Subcutaneous abdominal adipose tissue (tissue), 5 donors: ENCODE results near the gene GRK6.

ENCODE experiments used
- H3K27ac ChIP-seq: one replicate; pipeline ENCODE4 v1.7.0; 2013; ENCODE audit warnings: low read depth, mild to moderate bottlenecking, inconsistent platforms, low read length, moderate library complexity
- H3K27me3 ChIP-seq, 5 donors: one replicate each; pipeline ENCODE4 v1.7.0; 2013; ENCODE audit warnings: low read length in 5 of 5, inconsistent platforms in 1 of 5; ENCODE audit not compliant: control insufficient read depth in 5 of 5, insufficient read depth in 4 of 5
- H3K36me3 ChIP-seq, 5 donors: one replicate each; pipeline ENCODE4 v1.7.0; 2013; ENCODE audit warnings: low read length in 5 of 5; ENCODE audit not compliant: control insufficient read depth in 5 of 5, insufficient read depth in 5 of 5
- H3K4me1 ChIP-seq, 5 donors: one replicate each; pipeline ENCODE4 v1.7.0; 2013; ENCODE audit warnings: low read length in 5 of 5, mild to moderate bottlenecking in 3 of 5, moderate library complexity in 1 of 5; ENCODE audit not compliant: control insufficient read depth in 5 of 5, insufficient read depth in 5 of 5
- H3K4me3 ChIP-seq, 5 donors: one replicate each; pipeline ENCODE4 v1.7.0; 2013; ENCODE audit warnings: low read length in 5 of 5, low read depth in 1 of 5
- H3K9ac ChIP-seq, 5 donors: one replicate each; pipeline ENCODE4 v1.7.0; 2013; ENCODE audit warnings: low read length in 5 of 5, mild to moderate bottlenecking in 4 of 5, moderate library complexity in 3 of 5
- H3K9me3 ChIP-seq, 5 donors: one replicate each; pipeline ENCODE4 v1.7.0; 2013; ENCODE audit warnings: low read length in 5 of 5; ENCODE audit not compliant: control insufficient read depth in 5 of 5
- donor health status: healthy.
- donor health status: healthy.
- donor health status: healthy.
- donor health status: healthy.
- donor health status: healthy.

Gene GRK6

DNA sequence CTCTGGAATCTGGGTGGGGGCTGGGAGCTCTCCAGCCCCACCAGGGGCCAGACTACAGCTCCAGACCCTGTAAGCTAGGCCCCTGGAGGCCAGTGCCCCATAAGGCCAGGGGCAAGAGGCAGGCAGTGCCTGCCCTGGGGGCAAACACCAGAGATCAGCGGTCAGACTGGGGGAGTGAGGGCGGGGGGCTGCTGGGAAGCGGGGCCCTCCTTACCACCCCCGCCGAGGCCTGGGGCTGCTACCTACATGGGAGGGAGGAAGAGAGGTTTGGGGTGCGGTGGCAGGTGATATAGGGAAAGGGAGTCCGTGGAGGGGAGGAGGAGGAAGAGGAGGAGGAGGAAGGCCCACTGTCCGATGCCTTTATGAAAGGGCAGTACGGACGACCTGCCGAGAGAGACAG lies 32.9 kb downstream of the GRK6 start:
- no peaks in the 10 kb centered on the region for H3K27me3 ChIP-seq
- H3K4me3 ChIP-seq: no peak overlapping the region
- H3K27ac ChIP-seq: no peak overlapping the region
- H3K36me3 ChIP-seq: peaks cover 0 to 29% (median 22%) of the 10 kb centered on the region in 5 donors
- H3K9ac ChIP-seq: no peak overlapping the region
- peaks cover 0 to 44% (median 37%) of the 10 kb centered on the region in 5 donors for H3K4me1 ChIP-seq
- H3K9me3 ChIP-seq: no peaks in the 10 kb centered on the region

DNA sequence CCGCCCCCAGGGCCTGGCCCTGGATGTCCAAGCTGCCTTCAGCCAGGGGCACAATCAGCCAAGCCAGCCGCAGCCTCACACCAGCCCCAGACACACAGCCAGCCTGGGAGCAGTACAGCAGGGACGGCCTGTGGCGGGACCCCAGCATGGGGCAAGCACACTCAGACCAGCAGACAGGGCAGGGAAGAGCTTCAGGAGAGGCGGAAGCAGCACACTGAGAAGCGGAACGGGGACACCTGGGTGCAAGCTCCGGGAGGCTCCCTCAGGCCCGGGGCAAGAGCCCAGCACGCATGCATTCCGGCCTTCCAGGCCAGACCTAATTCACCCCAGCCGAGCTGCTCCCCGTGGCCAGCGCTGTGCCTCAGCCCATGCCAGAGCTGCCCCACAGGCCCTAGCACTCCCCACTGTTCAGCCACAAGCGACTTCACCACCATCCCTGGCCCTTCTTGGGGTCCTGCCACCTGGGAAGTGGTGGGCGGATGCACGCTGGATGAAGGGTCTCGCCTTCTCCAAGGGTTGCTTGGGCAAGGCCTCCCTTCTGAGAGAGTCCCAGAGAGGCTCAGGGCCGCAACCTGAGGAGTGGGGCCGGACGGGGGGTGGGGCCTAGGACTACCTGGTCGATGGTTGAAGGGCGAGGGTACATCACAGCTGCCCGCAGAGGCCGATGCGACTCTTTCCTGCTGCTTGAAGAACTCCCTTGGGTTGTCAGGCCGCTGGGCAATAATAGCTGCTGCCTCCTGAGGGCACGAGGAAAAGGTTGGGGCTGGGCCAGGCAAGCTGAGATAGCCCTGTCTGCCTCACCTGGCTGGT lies 33.5 kb downstream of the GRK6 start:
- peaks cover 0 to 30% (median 22%) of the 10 kb centered on the region in 5 donors for H3K36me3 ChIP-seq
- no peak overlapping the region for H3K4me3 ChIP-seq
- H3K27me3 ChIP-seq: no peaks in the 10 kb centered on the region
- peaks cover 0 to 39% (median 35%) of the 10 kb centered on the region in 5 donors for H3K4me1 ChIP-seq
- H3K9ac ChIP-seq: no peak overlapping the region
- no peak overlapping the region for H3K27ac ChIP-seq
- no peaks in the 10 kb centered on the region for H3K9me3 ChIP-seq

DNA sequence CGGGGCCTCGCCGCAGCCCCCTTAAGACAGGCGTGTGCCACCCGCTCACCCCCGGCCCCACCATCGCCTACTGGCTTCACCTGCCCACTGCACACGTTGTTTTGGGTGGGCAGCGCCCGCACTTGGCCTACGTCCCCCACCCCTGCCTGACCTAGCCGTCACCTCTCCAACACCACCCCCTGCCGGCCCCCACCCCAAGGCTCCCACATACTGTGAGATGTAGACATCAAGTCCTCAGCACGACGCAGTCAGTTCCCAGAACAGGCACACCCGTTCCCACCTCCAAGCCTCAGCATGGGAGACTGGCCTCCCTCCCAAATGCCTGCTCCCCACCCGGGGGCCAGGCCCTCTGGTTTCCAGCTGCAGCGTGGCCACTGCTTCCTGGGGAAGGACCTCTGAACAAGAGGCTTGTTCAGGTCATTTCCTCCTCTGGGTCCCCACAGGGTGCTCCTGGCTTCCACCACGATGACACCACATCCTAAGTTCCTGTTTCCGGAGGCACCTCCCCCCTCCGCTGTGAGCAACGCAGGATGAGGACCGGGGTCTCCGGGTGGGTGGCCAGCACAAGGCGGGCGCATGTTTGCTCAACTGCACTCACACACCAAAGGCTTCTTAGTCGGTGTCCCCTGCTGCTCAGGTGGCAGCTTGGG lies 35.7 kb downstream of the GRK6 start:
- Histone ChIP-seq H3K9ac (peak overlapping the region in 1 of 5 donors; percentile 58), H3K4me3 (peak overlapping the region in 3 of 5 donors; percentile 3 to 32 (median 28)), H3K4me1 (peaks cover 0 to 20% (median 15%) of the 10 kb centered on the region in 5 donors), H3K9me3 (peaks cover 0 to 2% (median 0%) of the 10 kb centered on the region in 5 donors), H3K36me3 (peaks cover 0 to 50% (median 40%) of the 10 kb centered on the region in 5 donors), H3K27ac (peak overlapping the region; percentile 76), H3K27me3 (no peaks in the 10 kb centered on the region)

GRCh38 chr5:177465044-177465443 lies 38.6 kb downstream of the GRK6 start:
- no peak overlapping the region for H3K4me3 ChIP-seq
- peaks cover 0 to 40% (median 35%) of the 10 kb centered on the region in 5 donors for H3K36me3 ChIP-seq
- H3K9ac ChIP-seq: no peak overlapping the region
- peaks cover 0 to 2% (median 0%) of the 10 kb centered on the region in 5 donors for H3K9me3 ChIP-seq
- no peaks in the 10 kb centered on the region for H3K27me3 ChIP-seq
- peaks cover 0 to 29% (median 22%) of the 10 kb centered on the region in 5 donors for H3K4me1 ChIP-seq
- no peak overlapping the region for H3K27ac ChIP-seq

- Histone ChIP-seq H3K36me3 (peaks cover 0 to 33% (median 30%) of the 10 kb centered on the region in 5 donors), H3K9ac (no peak overlapping the region), H3K4me1 (peaks cover 0 to 40% (median 34%) of the 10 kb centered on the region in 5 donors), H3K4me3 (no peak overlapping the region), H3K9me3 (peaks cover 0 to 2% (median 0%) of the 10 kb centered on the region in 5 donors), H3K27ac (no peak overlapping the region), H3K27me3 (no peaks in the 10 kb centered on the region)
Measured at GRCh38 chr5:177466861-177467260, 40.4 kb downstream of the GRK6 start.

DNA sequence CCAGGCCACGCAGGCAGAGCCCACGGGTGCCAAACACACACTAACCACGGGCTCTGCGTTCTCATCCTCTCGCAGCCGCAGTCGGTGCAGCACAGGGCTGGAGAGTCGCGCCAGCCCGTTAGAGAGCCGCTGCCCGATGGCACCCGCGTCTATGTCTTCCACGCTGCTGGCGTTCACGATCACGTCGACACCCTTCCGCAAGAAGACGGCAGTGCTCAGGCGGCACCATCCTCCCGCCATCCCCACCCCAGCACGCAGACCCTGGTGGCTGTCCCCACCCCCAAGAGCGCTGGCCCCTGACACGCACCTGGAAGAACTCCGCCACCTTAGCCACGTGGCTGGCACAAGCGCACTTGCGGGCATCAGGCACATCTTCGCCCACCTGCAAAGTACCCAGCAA lies 41.0 kb downstream of the GRK6 start:
- peaks cover 0 to 2% (median 0%) of the 10 kb centered on the region in 5 donors for H3K9me3 ChIP-seq
- H3K4me3 ChIP-seq: no peak overlapping the region
- H3K27ac ChIP-seq: no peak overlapping the region
- peaks cover 2 to 41% (median 36%) of the 10 kb centered on the region in 5 donors for H3K4me1 ChIP-seq
- H3K27me3 ChIP-seq: no peaks in the 10 kb centered on the region
- H3K9ac ChIP-seq: no peak overlapping the region
- H3K36me3 ChIP-seq: peaks cover 0 to 33% (median 30%) of the 10 kb centered on the region in 5 donors

GRCh38 chr5:177468329-177468684 lies 41.8 kb downstream of the GRK6 start:
- H3K27me3 ChIP-seq: no peaks in the 10 kb centered on the region
- H3K36me3 ChIP-seq: peaks cover 0 to 33% (median 30%) of the 10 kb centered on the region in 5 donors
- no peak overlapping the region for H3K4me3 ChIP-seq
- peaks cover 2 to 41% (median 38%) of the 10 kb centered on the region in 5 donors for H3K4me1 ChIP-seq
- H3K9me3 ChIP-seq: peaks cover 0 to 2% (median 0%) of the 10 kb centered on the region in 5 donors
- H3K9ac ChIP-seq: no peak overlapping the region
- H3K27ac ChIP-seq: no peak overlapping the region

DNA sequence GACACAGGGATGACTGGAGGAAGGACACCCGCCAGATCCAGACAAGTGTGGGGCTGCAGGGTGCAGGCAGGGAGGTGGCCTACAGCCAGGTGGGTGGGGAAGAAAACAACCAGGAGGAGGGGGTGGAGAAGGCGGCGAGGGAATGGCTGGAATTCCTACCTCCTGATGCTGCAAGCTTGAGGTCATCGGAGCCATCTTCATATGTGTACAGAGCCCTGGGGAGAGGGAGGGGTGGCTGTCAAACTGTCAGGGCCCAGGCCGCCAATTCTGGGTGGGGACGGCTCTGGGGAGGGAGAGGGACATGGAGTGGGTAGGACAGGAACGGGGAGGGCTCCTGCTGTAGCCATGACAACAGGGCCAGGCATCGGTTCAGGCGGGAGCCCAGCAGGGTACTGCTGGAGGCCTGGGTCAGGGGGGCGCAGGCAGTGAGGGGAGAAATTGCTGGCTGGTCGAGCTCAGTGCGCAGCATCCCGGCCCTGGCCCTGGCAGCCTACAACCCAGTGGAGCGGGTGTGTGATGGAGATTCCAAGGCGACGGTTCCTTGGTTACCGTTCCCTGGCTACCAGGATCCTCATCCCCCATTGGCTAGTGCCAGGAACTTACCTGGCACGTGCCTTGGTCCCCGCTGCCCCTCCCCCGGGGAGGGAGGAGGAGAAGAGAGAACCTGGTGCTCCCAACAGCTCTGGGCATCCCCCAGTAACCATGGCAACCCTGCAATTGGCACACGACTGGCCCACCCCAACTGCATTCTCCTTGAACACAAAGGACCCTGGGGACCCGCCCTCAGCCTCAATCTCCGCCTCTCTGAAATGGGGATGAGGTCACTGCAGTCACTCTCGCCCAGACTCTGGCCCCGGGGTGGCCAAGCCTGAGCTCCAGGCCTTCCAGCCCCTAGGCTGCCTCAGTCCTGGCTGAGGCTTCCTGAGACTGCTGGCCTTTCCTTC lies 42.5 kb downstream of the GRK6 start:
- Histone ChIP-seq H3K4me1 (peaks cover 2 to 43% (median 40%) of the 10 kb centered on the region in 5 donors), H3K9me3 (peaks cover 0 to 2% (median 0%) of the 10 kb centered on the region in 5 donors), H3K27me3 (no peaks in the 10 kb centered on the region), H3K4me3 (peak overlapping the region in 1 of 5 donors; percentile 24), H3K27ac (peak overlapping the region; percentile 37), H3K9ac (peak overlapping the region in 1 of 5 donors; percentile 46), H3K36me3 (peaks cover 0 to 33% (median 30%) of the 10 kb centered on the region in 5 donors)

- peak overlapping the region in 2 of 5 donors; percentile 42 to 46 for H3K9ac ChIP-seq
- peaks cover 2 to 46% (median 43%) of the 10 kb centered on the region in 5 donors for H3K4me1 ChIP-seq
- peaks cover 0 to 2% (median 0%) of the 10 kb centered on the region in 5 donors for H3K9me3 ChIP-seq
- peaks cover 0 to 33% (median 30%) of the 10 kb centered on the region in 5 donors for H3K36me3 ChIP-seq
- H3K27ac ChIP-seq: peak overlapping the region; percentile 37
- H3K4me3 ChIP-seq: peak overlapping the region in 3 of 5 donors; percentile 6 to 24 (median 16)
- H3K27me3 ChIP-seq: no peaks in the 10 kb centered on the region
Measured at GRCh38 chr5:177469750-177470525, 43.5 kb downstream of the GRK6 start.
